ENCODE results near the gene GPR26.
"Not testable (repeated sequence)": the region's sequence is repeated elsewhere in the genome, so short reads cannot be mapped to it uniquely, and the experiment has no call there.

Gene GPR26

DNA sequence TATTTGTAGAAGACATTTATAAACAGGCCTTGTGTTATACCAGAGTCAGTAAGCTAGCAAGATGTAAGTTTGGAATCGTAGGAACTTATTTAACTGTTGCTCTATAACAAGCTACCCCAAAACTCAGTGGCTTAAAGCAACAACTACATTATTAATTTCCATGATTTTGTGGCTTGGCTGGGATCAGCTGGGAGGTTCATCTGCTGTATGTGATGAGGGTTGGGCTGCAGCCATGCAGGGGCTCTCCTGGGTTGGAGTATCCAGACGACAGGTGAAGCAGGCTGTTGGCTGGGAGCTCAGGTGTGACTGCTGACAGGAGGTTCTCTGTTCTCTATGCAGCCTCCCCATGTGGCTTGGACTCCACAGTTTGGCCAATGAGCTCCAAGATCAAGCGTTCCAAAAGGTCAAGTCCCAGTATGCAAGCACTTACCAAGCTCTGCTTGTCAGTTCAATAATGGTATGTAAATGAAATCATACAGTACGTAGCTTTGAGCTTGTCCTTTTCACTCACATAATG, 52.4 kb downstream of the GPR26 start:
- DNase-seq = no peak

DNA sequence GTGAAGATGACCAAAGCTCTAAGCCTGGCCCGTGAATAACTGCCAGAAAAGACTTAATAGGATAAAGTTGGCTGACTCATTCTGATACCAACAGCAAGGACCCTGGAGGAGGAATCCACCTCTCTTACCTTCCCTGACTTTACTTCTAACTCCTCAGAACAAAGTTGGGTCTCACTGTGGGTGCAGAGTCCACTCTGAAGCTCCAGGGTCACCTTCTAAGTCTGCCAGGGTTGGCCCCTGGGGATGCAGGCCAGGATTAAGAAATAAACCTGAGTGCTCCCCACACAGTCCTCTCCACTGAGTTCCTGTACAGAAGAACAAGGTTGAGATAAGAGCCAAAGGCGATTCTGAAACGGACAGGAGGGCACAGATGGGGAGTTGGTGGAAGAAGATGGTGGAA, 54.4 kb downstream of the GPR26 start:
- no peak for DNase-seq

DNA sequence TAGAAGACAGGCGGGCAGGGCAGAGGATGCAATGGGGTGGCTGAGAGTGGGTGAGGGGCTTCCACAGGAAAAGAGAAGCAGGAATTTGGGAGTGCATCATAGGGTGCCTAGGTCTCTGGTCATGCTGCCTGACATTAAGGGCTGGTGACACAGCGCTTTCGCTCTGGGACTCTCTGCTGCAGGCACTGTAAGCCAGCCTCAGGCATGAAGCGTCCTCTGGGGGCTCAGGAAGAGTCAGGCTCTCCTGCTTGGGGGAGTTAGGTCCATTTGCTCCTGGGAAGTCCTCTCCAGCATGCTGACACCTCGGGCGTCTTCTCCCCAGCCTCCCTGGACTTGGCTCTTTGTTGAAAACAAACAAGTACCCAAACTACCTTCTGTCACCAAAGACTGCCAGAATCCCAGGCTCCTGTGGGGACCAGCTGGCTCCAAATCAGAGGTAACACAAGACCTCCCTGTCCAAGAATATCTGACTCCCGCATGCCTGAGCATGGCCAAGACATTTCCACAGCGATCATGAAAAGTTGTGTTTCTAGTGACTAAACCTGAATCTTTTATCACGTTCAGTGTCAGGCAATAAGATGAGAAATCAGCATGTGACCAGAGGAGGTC, 55.4 kb downstream of the GPR26 start:
- no peak for DNase-seq

DNA sequence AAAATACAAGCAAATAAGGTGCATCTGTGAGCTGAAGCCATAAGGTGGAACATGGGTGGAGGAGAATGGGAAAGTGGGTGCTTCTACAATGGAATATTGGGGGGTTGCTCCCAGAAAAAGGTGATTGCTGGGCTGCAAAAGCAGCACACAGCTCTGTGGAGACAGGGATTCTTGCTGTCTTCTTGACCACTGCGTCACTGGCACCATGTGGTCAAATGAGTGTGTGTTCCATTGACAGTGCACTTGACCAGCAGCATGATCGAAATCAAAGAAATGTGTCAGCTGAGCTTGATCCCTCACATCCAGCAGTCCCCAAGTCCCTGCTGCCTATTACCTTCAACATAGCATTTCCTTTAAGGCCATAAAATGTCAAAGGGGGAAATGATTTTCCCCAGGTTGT, 56.2 kb downstream of the GPR26 start:
- no peak for DNase-seq

DNA sequence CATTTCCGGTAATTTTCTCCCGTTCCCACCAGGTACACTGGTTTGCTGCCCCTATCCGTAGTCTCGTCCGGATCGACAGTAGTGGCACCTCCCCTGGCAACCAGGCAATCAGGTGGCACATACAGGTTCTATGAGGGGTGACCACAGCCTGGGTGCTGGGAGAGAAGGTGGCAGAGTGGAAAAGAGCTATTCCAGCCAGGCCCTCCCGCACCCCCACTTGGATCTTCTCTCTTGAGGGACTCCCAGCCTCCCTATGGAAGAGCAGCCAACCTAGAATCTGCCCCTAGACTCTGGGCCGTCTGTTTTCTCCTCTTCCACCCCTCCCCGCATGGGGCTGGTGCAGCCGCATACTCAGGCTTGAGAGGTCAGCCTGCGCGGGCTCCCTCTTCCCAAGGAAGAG, 58.6 kb downstream of the GPR26 start:
- DNase-seq = no peak

DNA sequence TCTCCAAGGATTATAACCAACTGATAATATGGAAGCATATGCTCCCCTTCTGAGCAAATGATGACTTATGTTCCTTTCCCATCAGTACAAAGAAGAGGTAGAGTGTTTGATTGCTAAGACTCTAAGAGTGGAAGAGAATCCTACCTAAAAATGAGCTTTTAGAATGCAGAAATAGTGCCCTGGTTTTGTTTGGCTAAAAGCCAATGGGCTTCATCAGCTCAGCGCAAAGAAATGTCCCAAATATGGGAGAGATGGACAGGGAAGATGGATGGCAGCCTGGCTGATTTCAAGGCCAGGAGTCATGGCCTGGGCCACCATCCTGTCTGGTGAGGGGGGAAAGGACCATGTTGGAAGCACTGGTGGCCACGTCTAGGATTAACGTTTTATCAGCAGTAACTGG, 60.2 kb downstream of the GPR26 start:
- no peak for DNase-seq

DNA sequence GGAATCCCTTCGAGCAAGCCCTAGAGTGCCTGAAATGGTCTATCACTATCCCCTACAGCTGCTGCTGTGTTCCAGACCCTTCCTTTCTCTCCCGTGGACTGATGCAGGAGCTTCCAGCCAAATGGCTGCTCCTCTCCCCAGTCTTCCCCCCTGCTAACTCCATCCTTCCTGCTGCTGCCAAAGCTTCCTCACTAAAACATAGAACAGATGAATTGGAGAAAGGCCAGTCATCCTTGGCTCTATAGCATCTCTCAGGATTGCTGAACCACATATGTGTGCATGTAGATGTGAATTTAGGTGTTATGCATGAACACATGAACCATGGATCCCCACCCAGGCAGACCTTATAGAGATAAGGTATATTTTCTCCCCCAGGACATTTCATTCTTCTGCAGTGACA, 60.7 kb downstream of the GPR26 start:
- no peak for DNase-seq

DNA sequence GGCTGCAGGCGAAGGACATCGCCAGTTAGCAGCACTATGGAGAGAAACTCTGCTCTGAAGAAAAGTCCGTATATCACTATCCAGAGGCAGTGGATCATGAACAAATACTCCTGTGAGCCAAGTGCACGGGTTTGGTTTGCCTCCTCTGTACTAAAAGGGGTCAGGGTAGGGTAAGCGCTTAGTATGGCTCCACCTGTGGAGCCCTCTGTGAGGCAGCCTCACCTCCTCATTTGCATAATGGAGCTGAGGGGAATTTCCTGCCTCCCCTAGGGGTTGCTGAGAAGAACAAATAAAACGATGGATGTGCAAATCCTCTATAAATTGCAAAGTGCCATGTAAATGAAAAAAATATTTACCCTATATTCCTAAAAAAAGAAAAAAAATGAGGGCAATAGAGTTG, 63.4 kb downstream of the GPR26 start:
- no peak for DNase-seq

DNA sequence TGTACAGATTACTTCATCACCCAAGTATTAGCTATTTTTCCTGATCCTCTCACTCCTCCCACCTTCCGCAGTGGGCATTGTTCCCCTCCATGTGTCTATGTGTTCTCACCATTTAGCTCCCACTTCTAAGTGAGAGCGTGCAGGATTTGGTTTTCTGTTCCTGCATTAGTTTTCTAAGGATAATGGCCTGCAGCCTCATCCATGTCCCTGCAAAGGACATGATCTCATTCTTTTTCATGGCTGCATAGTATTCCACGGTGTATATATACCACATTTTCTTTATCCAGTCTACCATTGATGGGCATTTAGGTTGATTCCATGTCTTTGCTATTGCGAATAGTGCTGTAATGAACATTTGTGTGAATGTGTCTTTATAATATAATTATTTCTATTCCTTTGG, 70.8 kb downstream of the GPR26 start:
- not testable (repeated sequence) for DNase-seq

DNA sequence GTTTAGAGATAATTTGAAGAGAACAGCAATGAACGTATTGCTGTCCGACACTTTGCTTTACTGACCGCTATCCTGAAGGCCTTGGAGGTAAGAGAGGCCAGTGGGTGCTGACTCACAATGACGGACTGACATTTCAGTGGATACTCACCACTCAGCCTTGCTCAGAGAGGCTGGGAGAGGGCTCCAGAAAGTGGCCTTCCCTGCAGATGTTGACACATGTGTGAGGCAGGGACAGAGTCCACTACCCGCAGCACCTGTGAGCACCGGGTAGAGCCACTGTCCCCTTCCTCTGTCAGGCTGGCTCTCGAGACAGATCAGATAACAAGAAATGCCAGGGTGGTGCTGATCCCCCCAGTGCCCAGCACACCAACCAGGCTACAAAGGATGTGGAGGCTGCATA, 75.0 kb downstream of the GPR26 start:
- DNase-seq = no peak

DNA sequence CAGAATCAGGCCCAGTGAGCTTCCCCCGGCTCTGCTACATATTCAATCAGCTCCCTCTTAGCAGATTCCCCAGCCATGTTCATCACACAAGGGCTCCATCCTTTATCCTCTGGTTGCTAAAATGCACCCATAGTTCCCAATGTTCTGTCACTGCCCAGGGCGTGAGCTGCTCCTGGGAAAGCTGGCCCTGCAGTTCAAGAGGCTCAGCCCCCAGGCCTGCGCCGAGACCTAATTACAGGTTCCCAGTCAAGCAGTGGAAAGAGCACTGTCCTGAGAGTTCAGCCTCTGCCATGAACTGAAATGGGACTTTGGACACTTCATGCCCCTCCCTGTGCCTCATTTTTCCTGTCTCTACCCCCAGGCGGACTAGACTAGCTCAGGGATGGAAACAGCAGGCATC, 75.6 kb downstream of the GPR26 start:
- no peak for DNase-seq

DNA sequence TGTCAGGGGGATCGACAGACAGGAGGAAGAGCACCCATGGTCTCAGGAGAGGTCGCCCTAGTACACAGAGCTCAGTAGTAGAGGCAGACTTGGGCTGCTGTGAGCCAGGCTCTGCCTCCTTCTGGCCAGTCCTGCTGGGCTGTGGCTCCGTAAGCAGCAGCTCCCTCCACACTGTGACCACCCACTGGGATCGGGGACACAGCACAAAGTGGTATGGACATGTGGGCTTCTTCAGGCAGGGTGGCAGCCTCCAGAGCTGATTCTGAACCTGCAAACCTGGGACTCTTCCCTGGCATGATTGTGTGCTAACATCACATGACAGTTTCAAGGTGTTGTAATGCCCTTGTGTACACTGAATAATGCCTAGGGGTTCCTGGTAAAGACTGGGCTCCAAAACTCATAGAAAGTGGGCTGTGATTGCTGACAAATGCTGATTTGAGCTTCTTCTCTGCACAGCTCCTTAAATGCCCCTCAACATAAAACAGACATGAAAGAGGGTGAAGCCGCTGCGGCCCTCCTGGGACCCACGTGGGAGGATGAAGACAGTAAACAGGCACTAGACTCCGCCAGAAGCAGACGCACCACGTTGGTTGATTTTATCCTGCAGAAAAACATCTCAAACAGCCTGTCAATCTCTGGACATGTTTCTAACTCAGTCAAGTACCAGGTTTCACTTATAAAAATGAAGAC, 76.7 kb downstream of the GPR26 start:
- DNase-seq = no peak

DNA sequence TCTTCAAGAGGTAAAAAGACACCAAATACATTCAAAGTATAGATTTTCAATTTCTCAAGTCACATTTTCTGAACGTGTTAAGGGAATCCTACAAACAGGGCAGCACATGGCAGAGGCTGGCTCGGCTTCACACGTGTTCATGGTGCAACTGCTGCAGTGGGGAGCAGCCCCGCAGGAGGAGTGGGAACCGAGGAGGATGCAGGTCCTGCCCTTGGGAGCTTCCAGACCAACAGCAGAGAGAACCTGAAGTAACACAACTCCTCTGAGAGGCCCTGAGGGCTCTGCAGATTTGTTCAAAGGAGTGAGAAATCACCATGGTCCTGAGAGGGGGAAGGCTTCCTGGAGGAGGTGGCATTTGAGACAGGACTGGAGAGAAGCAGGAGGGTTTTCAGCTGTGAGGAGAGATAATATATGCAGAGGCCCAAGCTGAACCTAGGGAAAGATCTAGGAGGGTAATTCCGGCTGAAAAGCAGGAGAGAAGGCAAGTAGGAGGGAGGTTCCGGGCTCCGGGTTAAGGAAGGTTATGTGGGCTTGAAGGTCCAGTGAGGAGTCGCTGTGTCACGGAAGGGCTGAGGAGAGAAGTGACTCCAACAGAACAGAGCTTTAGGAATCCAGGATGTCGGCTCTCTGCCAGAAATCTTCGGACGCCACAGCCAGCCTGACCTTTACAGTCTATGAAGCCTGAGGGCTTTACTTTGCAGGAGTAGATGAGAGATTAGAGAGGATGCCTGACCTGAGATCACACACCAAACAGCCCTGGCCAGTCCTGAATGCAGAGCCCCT, 77.5 kb downstream of the GPR26 start:
- DNase-seq = no peak

DNA sequence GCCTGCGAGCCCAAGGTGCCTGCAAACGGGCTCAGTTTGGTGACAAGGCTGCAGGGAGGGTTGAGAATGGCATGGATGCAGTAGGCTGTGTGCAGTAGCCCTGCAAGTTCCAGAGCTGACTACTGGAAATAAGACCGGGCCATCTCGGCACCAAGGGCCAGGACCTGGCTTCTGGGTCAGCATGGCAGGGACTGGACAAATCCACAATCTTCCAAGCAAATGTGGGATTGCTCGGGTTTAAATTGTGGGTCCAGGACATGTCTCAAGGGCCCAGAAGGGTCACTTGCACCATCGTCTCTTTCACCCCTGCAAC, 78.0 kb downstream of the GPR26 start:
- no peak for DNase-seq

All from stimulated activated CD4-positive, alpha-beta T cell treated with anti-CD3 and anti-CD28 coated beads, Interleukin-4, amount 100 ng/mL, for 24 hours (primary cell).